NCI-H1436 treated with DMSO at 0.1 percent for 48 hours (cell line): ENCODE data around the gene C3orf22.

Experiments
- DNase-seq: peaks from one replicate; lab custom pipeline; 2025; lab: John Stamatoyannopoulos, UW

Gene C3orf22

GRCh38 chr3:126512026-126512425 is 46.7 kb downstream of the C3orf22 start:
- DNase-seq: no peak

- no peak for DNase-seq
Observed at GRCh38 chr3:126511291-126511690, 47.4 kb downstream of the C3orf22 start.

DNA sequence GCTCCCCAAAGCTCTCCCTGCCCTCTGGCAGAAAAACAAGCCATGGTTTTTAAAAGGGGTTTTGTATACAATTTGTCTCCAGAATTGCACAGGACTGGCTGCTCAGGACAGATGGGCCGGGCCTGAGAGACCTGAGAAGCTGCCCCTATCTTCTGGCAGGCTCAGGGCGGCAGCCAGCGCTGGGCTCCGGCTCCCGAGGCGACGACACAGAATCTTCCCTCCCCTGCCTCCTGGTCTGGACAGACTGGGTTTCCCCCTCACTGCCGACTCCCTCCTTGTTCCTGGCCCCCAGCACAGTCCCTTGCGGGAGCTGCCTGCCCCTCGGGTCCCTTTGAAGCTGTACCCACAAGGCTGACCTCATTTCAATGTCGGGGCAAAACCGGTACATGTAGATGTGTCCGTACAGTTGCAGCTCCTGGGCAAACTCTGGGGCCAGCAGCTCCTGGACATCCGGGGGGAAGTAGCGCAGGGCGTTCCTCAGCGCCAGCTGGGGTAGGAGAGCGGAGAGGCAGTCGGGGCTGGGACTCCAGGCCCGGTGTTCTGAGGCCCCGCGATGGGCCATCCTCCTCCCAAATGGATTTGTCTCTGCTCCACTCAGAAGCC is 48.3 kb downstream of the C3orf22 start:
- no peak for DNase-seq

DNA sequence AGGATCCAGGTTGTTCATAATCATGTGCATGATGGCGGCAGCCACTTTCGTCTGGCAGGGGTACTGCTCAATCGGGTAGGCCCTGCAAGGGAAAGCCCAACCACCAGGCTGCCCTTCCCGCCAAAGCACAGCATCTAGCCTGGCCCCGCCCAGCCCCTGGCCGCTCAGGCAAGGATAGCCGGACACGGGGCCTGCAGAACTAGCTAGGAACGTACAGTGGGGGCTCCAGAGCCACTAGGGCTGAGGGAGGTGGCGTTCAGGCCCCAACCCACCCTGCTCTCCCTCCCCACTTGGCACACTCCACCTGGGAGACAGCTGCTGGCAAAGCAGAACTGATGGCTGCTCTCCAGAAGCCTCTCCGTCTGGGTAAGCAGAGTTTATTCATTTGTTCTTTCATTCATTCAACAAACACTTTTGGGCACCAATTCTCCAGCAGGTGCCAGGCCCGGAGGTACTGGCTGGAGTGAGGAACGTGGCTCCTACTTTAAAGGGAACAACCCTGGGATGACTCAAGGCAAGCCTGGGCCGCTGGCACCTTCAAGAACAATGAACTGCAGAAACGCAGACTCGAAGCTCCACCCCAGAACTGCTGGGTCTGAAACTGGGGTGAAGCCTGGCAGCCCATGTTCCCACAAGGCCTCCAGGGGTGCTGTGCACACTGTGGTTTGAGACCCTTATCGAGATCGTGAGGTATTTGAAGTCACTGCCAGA is 49.0 kb downstream of the C3orf22 start:
- no peak for DNase-seq

- DNase-seq: no peak
Observed at GRCh38 chr3:126508564-126508964, 50.2 kb downstream of the C3orf22 start.

GRCh38 chr3:126507886-126508285 is 50.8 kb downstream of the C3orf22 start:
- no peak for DNase-seq

GRCh38 chr3:126503701-126504100 is 55.0 kb downstream of the C3orf22 start:
- no peak for DNase-seq

- no peak for DNase-seq
Observed at GRCh38 chr3:126502656-126503055, 56.1 kb downstream of the C3orf22 start.

DNA sequence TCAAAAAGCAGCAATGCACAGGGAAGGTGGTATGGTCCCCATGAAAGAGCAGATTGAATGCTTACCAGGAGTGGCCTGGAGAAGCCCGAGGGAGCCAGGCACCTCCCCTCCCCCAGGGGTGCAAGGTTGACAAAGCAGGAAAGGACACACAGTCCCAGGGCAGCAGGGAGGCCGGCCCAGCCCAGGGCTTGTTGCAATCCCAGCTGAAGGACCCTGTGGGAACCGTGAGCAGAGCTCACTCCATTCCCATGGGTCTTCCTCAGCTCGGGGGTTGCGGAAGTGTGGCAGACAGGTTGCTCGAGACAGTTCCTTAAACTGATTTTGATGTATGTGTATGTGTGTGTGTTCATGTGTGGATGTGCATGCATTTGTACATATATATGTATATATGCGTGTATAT is 57.0 kb downstream of the C3orf22 start:
- DNase-seq: no peak

DNA sequence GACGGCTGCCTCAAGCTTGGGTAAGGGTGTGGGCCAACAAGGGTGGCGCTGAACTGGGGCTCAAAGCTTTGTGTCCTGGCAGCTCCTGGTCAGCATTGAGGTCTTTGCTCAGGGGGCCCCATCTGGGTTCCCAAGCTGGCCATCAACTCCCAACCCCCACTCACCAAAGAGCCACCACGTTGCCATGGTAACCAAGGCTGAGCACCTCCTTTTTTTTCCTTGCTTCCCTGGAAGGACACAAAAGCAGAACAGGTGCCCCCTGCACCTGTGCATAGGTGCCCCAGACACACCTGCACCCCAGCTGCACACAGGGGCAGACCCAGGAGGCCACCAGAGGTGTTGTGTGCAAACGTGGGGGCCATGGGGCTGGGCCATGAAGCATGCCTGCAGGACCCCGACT is 57.7 kb downstream of the C3orf22 start:
- DNase-seq: no peak

- DNase-seq: no peak
Observed at GRCh38 chr3:126500016-126500415, 58.7 kb downstream of the C3orf22 start.
